SU-DHL-6 (cell line): ENCODE measurements around the gene CEACAM21.

Experiments
- H2AFZ ChIP-seq: fragments of 200-600 bp; sonication (generic); 2 replicates; pipeline ENCODE4 v1.6.1; 2014; ENCODE audit warnings: low read depth, mild to moderate bottlenecking, moderate library complexity, mixed read lengths, antibody characterized with exemption, low read length; ENCODE audit not compliant: severe bottlenecking
- H3F3A ChIP-seq: fragments of 200-600 bp; shearing (Covaris generic); 2 replicates; pipeline ENCODE4 v1.6.0; 2016; ENCODE audit warnings: antibody characterized with exemption, mild to moderate bottlenecking; ENCODE audit not compliant: insufficient read depth
- H3K27ac ChIP-seq: fragments of 200-600 bp; sonication (generic); 2 replicates; pipeline ENCODE4 v1.5.1; 2016; ENCODE audit warnings: low read depth, mild to moderate bottlenecking, low read length, moderate library complexity, mixed read lengths
- H3K27me3 ChIP-seq: fragments of 200-600 bp; sonication (generic), shearing (Covaris generic); 2 replicates; pipeline ENCODE4 v1.6.0; 2014; ENCODE audit warnings: mild to moderate bottlenecking, low read length
- H3K36me3 ChIP-seq: fragments of 200-600 bp; sonication (generic); 2 replicates; pipeline ENCODE4 v1.6.1; 2014; ENCODE audit warnings: mild to moderate bottlenecking, low read length, mixed read lengths
- H3K4me2 ChIP-seq: fragments of 300-600, 200-600 bp; shearing (Covaris generic), sonication (generic); 2 replicates; pipeline ENCODE4 v1.6.0; 2014; ENCODE audit warnings: low read length, low read depth, mild to moderate bottlenecking; ENCODE audit not compliant: poor library complexity, severe bottlenecking
- H3K4me3 ChIP-seq: fragments of 200-600 bp; sonication (generic); 2 replicates; pipeline ENCODE4 v1.5.1; 2014; ENCODE audit warnings: antibody characterized with exemption, low read length, mild to moderate bottlenecking, mixed read lengths; ENCODE audit not compliant: insufficient read depth, poor library complexity, severe bottlenecking
- H3K79me2 ChIP-seq: fragments of 200-600 bp; sonication (generic); 2 replicates; pipeline ENCODE4 v1.6.1; 2014; ENCODE audit warnings: mild to moderate bottlenecking, low read length, moderate library complexity; ENCODE audit not compliant: insufficient read depth
- H3K9ac ChIP-seq: fragments of 200-600 bp; sonication (generic); 2 replicates; pipeline ENCODE4 v1.7.0; 2014; ENCODE audit warnings: mild to moderate bottlenecking, low read length
- H3K9me2 ChIP-seq: fragments of 200-600 bp; sonication (generic); replicated peaks from 2 replicates; pipeline ENCODE4 v1.6.1; 2014; ENCODE audit warnings: low read length; ENCODE audit not compliant: insufficient read depth
- H3K9me3 ChIP-seq: fragments of 200-600 bp; sonication (generic); 2 replicates; pipeline ENCODE4 v1.6.1; 2014; ENCODE audit warnings: low read length, mixed read lengths; ENCODE audit not compliant: insufficient read depth
- H4K20me1 ChIP-seq: fragments of 200-600 bp; sonication (generic); 2 replicates; pipeline ENCODE4 v1.6.1; 2014; ENCODE audit warnings: low read depth, mild to moderate bottlenecking, antibody characterized with exemption, low read length, moderate library complexity, mixed read lengths
- CTCF ChIP-seq: fragments of 200-600 bp; sonication (generic); IDR thresholded peaks from one replicate; pipeline ENCODE4 v1.5.1; 2017; ENCODE audit warnings: antibody characterized with exemption, mild to moderate bottlenecking, low read length, moderate library complexity; ENCODE audit not compliant: insufficient read depth, poor library complexity, severe bottlenecking
- EZH2phosphoT487 ChIP-seq: fragments of 200-600 bp; sonication (generic), shearing (Covaris generic); conservative IDR thresholded peaks from 2 replicates; pipeline ENCODE4 v1.6.1; 2018; ENCODE audit warnings: mild to moderate bottlenecking, antibody characterized with exemption, low read length, moderate library complexity, mixed read lengths

Gene CEACAM21

GRCh38 chr19:41597600-41598041 is 21.7 kb downstream of the CEACAM21 start:
- Histone ChIP-seq H3K4me2 (no peak overlapping the region), H4K20me1 (no peaks in the 10 kb centered on the region), H3K79me2 (no peaks in the 10 kb centered on the region), H3K9me3 (no peaks in the 10 kb centered on the region), H3K27ac (no peak overlapping the region), H3K36me3 (no peaks in the 10 kb centered on the region), H3K9me2 (no peaks in the 10 kb centered on the region), H3K27me3 (no peaks in the 10 kb centered on the region), H2AFZ (no peak overlapping the region), H3F3A (no peaks in the 10 kb centered on the region), H3K9ac (no peak overlapping the region), H3K4me3 (no peak overlapping the region)
- TF ChIP-seq CTCF = peak; percentile 97
- no peak for TF ChIP-seq EZH2phosphoT487

GRCh38 chr19:41599175-41599966 is 23.4 kb downstream of the CEACAM21 start:
- TF ChIP-seq CTCF = no peak
- Histone ChIP-seq H3K9me3 (no peaks in the 10 kb centered on the region), H3K27me3 (no peaks in the 10 kb centered on the region), H3K4me2 (no peak overlapping the region), H2AFZ (no peak overlapping the region), H3K36me3 (no peaks in the 10 kb centered on the region), H3K79me2 (no peaks in the 10 kb centered on the region), H3K27ac (no peak overlapping the region), H3K9ac (no peak overlapping the region), H3K9me2 (no peaks in the 10 kb centered on the region), H4K20me1 (no peaks in the 10 kb centered on the region), H3F3A (no peaks in the 10 kb centered on the region), H3K4me3 (no peak overlapping the region)

DNA sequence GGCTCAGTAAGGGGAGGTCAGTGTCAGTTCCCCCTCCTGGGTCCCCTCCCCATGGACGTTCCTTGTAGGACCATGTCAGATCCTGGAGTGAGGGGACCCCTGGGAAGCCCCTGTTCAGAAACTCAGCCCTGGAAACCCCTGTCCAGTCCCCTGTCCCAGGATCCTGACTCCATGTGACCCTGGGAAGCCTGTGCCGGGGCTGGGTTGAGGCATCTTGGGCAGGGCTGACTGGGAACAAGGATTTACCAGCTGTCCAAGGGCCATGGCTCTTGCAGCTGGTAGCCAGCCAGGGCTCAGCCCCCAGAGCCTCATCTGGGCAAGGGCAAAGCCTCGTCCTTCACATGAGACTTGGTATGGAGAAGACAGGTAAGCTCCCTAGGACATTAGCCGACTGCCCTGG is 25.8 kb downstream of the CEACAM21 start:
- H2AFZ ChIP-seq = no peak overlapping the region
- no peaks in the 10 kb centered on the region for H3K79me2 ChIP-seq
- no peak overlapping the region for H3K9ac ChIP-seq
- no peaks in the 10 kb centered on the region for H3K36me3 ChIP-seq
- H3K9me2 ChIP-seq = no peaks in the 10 kb centered on the region
- no peak overlapping the region for H3K27ac ChIP-seq
- H3K27me3 ChIP-seq = no peaks in the 10 kb centered on the region
- H3K4me2 ChIP-seq = no peak overlapping the region
- no peak for TF ChIP-seq CTCF
- TF ChIP-seq EZH2phosphoT487 = no peak
- H3F3A ChIP-seq = no peaks in the 10 kb centered on the region
- no peaks in the 10 kb centered on the region for H4K20me1 ChIP-seq
- H3K9me3 ChIP-seq = no peaks in the 10 kb centered on the region
- H3K4me3 ChIP-seq = no peak overlapping the region
